SK-N-SH treated with all-trans-retinoic acid at 6 μM for 48 hours (cell line): ENCODE data around the gene AKR1B15.

Source experiments
- ATAC-seq: fragments of 200-7000 bp; cut with Tn5 transposase; 3 replicates; pipeline ENCODE4 v1.9.1; 2020; ENCODE audit warnings: mild to moderate bottlenecking, moderate library complexity
- ARNTL ChIP-seq: fragments of 450-650 bp; formaldehyde crosslinking; IDR thresholded peaks from 2 replicates; pipeline ENCODE4 v1.5.0; 2020; ENCODE audit warnings: low read depth, mild to moderate bottlenecking, moderate library complexity, borderline replicate concordance
- BACH2 ChIP-seq: fragments of 250-450 bp; sonication (Bioruptor Pico); IDR thresholded peaks from 2 replicates; pipeline ENCODE4 v1.9.0; 2021; ENCODE audit warnings: mild to moderate bottlenecking, borderline replicate concordance
- ESRRG ChIP-seq: fragments of 250-450 bp; sonication (Bioruptor Pico); IDR thresholded peaks from 2 replicates; pipeline ENCODE4 v1.6.1; 2021; ENCODE audit warnings: mild to moderate bottlenecking
- GLIS3 ChIP-seq: fragments of 250-450 bp; sonication (Bioruptor Pico); IDR thresholded peaks from 2 replicates; pipeline ENCODE4 v1.5.0; 2020; ENCODE audit warnings: mild to moderate bottlenecking, moderate library complexity
- ISL1 ChIP-seq: fragments of 250-450 bp; sonication (Bioruptor Pico); IDR thresholded peaks from 2 replicates; pipeline ENCODE4 v2.1.2; 2022; ENCODE audit warnings: mild to moderate bottlenecking, moderate library complexity
- OSR1 ChIP-seq: fragments of 250-450 bp; sonication (Bioruptor Pico); IDR thresholded peaks from 2 replicates; pipeline ENCODE4 v1.8.0; 2022; ENCODE audit warnings: moderate library complexity, mild to moderate bottlenecking, inconsistent platforms
- PATZ1 ChIP-seq: fragments of 250-450 bp; sonication (Bioruptor Pico); IDR thresholded peaks from 2 replicates; pipeline ENCODE4 v1.8.0; 2020; ENCODE audit warnings: mild to moderate bottlenecking, moderate library complexity, borderline replicate concordance
- PPARA ChIP-seq: fragments of 250-450 bp; sonication (Bioruptor Pico); IDR thresholded peaks from 2 replicates; pipeline ENCODE4 v1.5.0; 2020; ENCODE audit warnings: mild to moderate bottlenecking, borderline replicate concordance
- RARB ChIP-seq: fragments of 250-450 bp; sonication (Bioruptor Pico); IDR thresholded peaks from 2 replicates; pipeline ENCODE4 v1.8.0; 2021; ENCODE audit warnings: mild to moderate bottlenecking, moderate library complexity
- SNAI2 ChIP-seq: fragments of 250-450 bp; sonication (Bioruptor Pico); IDR thresholded peaks from 2 replicates; pipeline ENCODE4 v1.5.0; 2020; ENCODE audit warnings: mild to moderate bottlenecking, moderate library complexity
- TCF4 ChIP-seq: fragments of 250-450 bp; sonication (Bioruptor Pico); IDR thresholded peaks from 2 replicates; pipeline ENCODE4 v1.8.0; 2021; ENCODE audit warnings: mild to moderate bottlenecking, moderate library complexity, borderline replicate concordance
- TOX ChIP-seq: fragments of 250-450 bp; sonication (Bioruptor Pico); IDR thresholded peaks from 2 replicates; pipeline ENCODE4 v1.8.0; 2021; ENCODE audit warnings: mild to moderate bottlenecking, moderate library complexity, borderline replicate concordance
- TSHZ2 ChIP-seq: fragments of 250-450 bp; sonication (Bioruptor Pico); IDR thresholded peaks from 2 replicates; pipeline ENCODE4 v1.5.0; 2020; ENCODE audit warnings: mild to moderate bottlenecking, moderate library complexity
- ZC3H10 ChIP-seq: fragments of 250-450 bp; sonication (Bioruptor Pico); IDR thresholded peaks from 2 replicates; pipeline ENCODE4 v1.5.1; 2021; ENCODE audit warnings: mild to moderate bottlenecking, moderate library complexity
- ZFP3 ChIP-seq: fragments of 250-450 bp; sonication (Bioruptor Pico); IDR thresholded peaks from 2 replicates; pipeline ENCODE4 v1.5.0; 2020; ENCODE audit warnings: mild to moderate bottlenecking, moderate library complexity
- ZNF565 ChIP-seq: fragments of 450-650 bp; formaldehyde crosslinking; conservative IDR thresholded peaks from 2 replicates; pipeline ENCODE4 v1.5.0; 2020; ENCODE audit warnings: low read depth, mild to moderate bottlenecking, moderate library complexity
- TF ChIP-seq, protein P1 (sequence below): fragments of 250-450 bp; sonication (Bioruptor Pico); IDR thresholded peaks from 2 replicates; pipeline ENCODE4 v1.5.1; 2020; ENCODE audit warnings: low read depth, mild to moderate bottlenecking, moderate library complexity
- TF ChIP-seq, protein P2 (sequence below): fragments of 250-450 bp; sonication (Bioruptor Pico); IDR thresholded peaks from 2 replicates; pipeline ENCODE4 v1.5.1; 2021; ENCODE audit warnings: mild to moderate bottlenecking, moderate library complexity

Gene AKR1B15

DNA sequence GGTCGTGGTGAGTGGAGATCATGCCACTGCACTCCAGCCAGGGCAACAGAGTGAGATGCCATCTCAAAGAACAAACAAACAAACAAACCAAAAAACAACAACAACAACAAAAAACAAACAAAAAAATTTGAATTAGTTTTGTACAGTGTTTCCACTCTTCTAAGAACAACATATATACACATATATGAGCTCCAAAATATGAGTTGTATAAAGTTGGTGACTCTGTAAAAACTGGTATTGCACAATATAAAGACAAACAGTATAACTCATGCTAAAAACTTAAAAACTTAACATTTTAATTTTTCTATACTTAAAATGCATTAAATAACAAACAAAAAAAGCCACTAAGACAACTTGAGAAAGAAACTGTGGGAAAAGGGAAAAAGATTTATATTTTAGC, 46.0 kb downstream of the AKR1B15 start (continued):
- TF ChIP-seq TSHZ2 (CRISPR knock-in tag), result no peak

GRCh38 chr7:134599371-134599770, 50.5 kb downstream of the AKR1B15 start:
- TF ChIP-seq RARB (CRISPR knock-in tag), result no peak
- TF ChIP-seq, protein P1, sequence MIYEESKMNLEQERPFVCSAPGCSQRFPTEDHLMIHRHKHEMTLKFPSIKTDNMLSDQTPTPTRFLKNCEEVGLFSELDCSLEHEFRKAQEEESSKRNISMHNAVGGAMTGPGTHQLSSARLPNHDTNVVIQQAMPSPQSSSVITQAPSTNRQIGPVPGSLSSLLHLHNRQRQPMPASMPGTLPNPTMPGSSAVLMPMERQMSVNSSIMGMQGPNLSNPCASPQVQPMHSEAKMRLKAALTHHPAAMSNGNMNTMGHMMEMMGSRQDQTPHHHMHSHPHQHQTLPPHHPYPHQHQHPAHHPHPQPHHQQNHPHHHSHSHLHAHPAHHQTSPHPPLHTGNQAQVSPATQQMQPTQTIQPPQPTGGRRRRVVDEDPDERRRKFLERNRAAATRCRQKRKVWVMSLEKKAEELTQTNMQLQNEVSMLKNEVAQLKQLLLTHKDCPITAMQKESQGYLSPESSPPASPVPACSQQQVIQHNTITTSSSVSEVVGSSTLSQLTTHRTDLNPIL (CRISPR knock-in tag), result no peak
- no peak for TF ChIP-seq ESRRG
- no peak for TF ChIP-seq PPARA (CRISPR knock-in tag)
- no peak for TF ChIP-seq ZC3H10 (CRISPR knock-in tag)
- TF ChIP-seq OSR1 (CRISPR knock-in tag), result no peak
- no peak for TF ChIP-seq BACH2 (CRISPR knock-in tag)
- TF ChIP-seq TOX (CRISPR knock-in tag), result no peak
- no peak for TF ChIP-seq ISL1 (CRISPR knock-in tag)
- TF ChIP-seq ZNF565 (CRISPR knock-in tag), result no peak
- no peak for TF ChIP-seq GLIS3 (CRISPR knock-in tag)
- TF ChIP-seq ARNTL (CRISPR knock-in tag), result no peak
- no peak for TF ChIP-seq TSHZ2 (CRISPR knock-in tag)
- TF ChIP-seq, protein P2, sequence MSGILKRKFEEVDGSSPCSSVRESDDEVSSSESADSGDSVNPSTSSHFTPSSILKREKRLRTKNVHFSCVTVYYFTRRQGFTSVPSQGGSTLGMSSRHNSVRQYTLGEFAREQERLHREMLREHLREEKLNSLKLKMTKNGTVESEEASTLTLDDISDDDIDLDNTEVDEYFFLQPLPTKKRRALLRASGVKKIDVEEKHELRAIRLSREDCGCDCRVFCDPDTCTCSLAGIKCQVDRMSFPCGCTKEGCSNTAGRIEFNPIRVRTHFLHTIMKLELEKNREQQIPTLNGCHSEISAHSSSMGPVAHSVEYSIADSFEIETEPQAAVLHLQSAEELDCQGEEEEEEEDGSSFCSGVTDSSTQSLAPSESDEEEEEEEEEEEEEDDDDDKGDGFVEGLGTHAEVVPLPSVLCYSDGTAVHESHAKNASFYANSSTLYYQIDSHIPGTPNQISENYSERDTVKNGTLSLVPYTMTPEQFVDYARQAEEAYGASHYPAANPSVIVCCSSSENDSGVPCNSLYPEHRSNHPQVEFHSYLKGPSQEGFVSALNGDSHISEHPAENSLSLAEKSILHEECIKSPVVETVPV (CRISPR knock-in tag), result no peak
- TF ChIP-seq ZFP3, result no peak
- ATAC-seq, result no peak

- ATAC-seq, result no peak
- no peak for TF ChIP-seq TCF4 (CRISPR knock-in tag)
- TF ChIP-seq ZNF565 (CRISPR knock-in tag), result no peak
- TF ChIP-seq, protein P2 (CRISPR knock-in tag), result no peak
- no peak for TF ChIP-seq OSR1 (CRISPR knock-in tag)
- TF ChIP-seq SNAI2 (CRISPR knock-in tag), result no peak
- TF ChIP-seq ARNTL (CRISPR knock-in tag), result no peak
- TF ChIP-seq TSHZ2 (CRISPR knock-in tag), result no peak
- TF ChIP-seq ZFP3, result no peak
- no peak for TF ChIP-seq GLIS3 (CRISPR knock-in tag)
- TF ChIP-seq ESRRG, result no peak
- TF ChIP-seq, protein P1 (CRISPR knock-in tag), result no peak
- TF ChIP-seq PATZ1, result no peak
- no peak for TF ChIP-seq ISL1 (CRISPR knock-in tag)
Observed at GRCh38 chr7:134601459-134601858, 52.5 kb downstream of the AKR1B15 start.
